Suprapubic skin (tissue), 4 donors: Measurements from ENCODE around the gene FASTKD3. TPM values are rescaled to one million over a fixed set of nuclear protein-coding genes. Genes with fewer than 3 reads are reported as not detected.
A peak's percentile ranks its signal among the peaks of the same experiment; 100 is the strongest.

Experiments used
- DNase-seq, 2 donors: peaks; one replicate each; pipeline ENCODE4 v3.0.0-alpha.2; 2019; ENCODE audit warnings: low spot score in 2 of 2
- H3K27ac ChIP-seq: fragments of 200-600 bp; sonication (generic); one replicate; pipeline ENCODE4 v1.5.1; 2019
- H3K27me3 ChIP-seq: fragments of 200-600 bp; sonication (generic); one replicate; pipeline ENCODE4 v1.5.1; 2019
- H3K36me3 ChIP-seq: fragments of 200-600 bp; sonication (generic); one replicate; pipeline ENCODE4 v1.5.1; 2019
- H3K4me1 ChIP-seq: fragments of 200-600 bp; sonication (generic); one replicate; pipeline ENCODE4 v1.5.1; 2019
- H3K4me3 ChIP-seq: fragments of 200-600 bp; sonication (generic); one replicate; pipeline ENCODE4 v1.5.1; 2019; ENCODE audit warnings: mild to moderate bottlenecking
- H3K9me3 ChIP-seq: fragments of 200-600 bp; sonication (generic); one replicate; pipeline ENCODE4 v1.5.1; 2019
- EP300 ChIP-seq: sonication (generic); formaldehyde crosslinking; IDR thresholded peaks from one replicate; pipeline ENCODE4 v1.6.1; 2017; ENCODE audit warnings: antibody characterized with exemption
- POLR2A ChIP-seq, 2 donors: fragments of 450-650 bp; IDR thresholded peaks; one replicate each; pipeline ENCODE4 v1.6.1; 2017; ENCODE audit warnings: antibody characterized with exemption in 2 of 2, mild to moderate bottlenecking in 2 of 2, moderate library complexity in 2 of 2
- POLR2AphosphoS5 ChIP-seq, 3 donors: sonication (generic); formaldehyde crosslinking; IDR thresholded peaks; one replicate each; pipeline ENCODE4 v1.6.1; 2017; ENCODE audit warnings: antibody characterized with exemption in 3 of 3
- WGBS: methylation state at CpG from one replicate; pipeline ENCODE4 v1.1.5; 2018; 5-methylcytosine and 5-hydroxymethylcytosine counted together
- total RNA-seq, 4 donors: library from RNA; depleted of rRNA; stranded (reverse); fragments of >200 nt; gene quantifications; one replicate each; pipeline ENCODE4 v1.1.0, GENCODE V29; 2016
- TF ChIP-seq, protein P1 (sequence below), 2 donors: fragments of 200-600 bp in 1 of 2; fragments of 450-650 bp in 1 of 2; sonication (generic) in 1 of 2; IDR thresholded peaks; one replicate each; pipeline ENCODE4 v1.5.1; 2016 to 2019; ENCODE audit warnings: antibody characterized with exemption in 2 of 2, mild to moderate bottlenecking in 1 of 2, moderate library complexity in 1 of 2

FASTKD3 gene
- total RNA-seq, 4 donors from 2014 or later = 7.6 to 13.7 (median 10.1) TPM

DNA sequence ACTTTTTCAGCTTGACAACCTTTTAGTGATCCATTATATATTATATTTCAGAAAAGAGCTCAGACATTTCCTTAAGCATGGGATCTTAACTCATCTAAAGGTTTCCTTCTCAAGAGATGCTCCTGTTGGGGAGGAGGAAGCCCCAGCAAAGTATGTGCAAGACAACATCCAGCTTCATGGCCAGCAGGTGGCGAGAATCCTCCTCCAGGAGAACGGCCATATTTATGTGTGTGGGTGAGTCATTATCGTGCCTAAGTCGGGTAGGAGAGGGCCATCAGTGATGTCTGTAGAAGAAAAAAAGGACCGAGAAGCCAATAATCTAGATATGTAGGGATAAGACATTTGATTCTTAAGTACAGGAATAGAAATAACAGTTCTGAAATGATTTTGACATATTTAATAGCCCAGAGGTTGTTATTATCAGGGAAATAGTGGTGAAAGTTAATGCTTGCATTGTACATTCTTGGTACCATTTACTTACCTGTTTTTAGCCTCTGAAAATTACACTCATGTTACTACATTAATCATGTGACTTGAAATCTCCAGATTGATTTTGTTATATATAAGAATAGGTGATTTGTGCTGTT lies 28.3 kb upstream of the FASTKD3 start:
- H3K4me3 ChIP-seq = no peak overlapping the region
- H3K36me3 ChIP-seq = peaks cover 95% of the 10 kb centered on the region
- H3K4me1 ChIP-seq = no peaks in the 10 kb centered on the region
- H3K27me3 ChIP-seq = no peaks in the 10 kb centered on the region
- DNase-seq = no peak
- TF ChIP-seq EP300 = no peak
- TF ChIP-seq POLR2A (IDR thresholded peaks at IDR 0.05) = no peak
- no peak for TF ChIP-seq POLR2AphosphoS5 (IDR thresholded peaks at IDR 0.05)
- TF ChIP-seq, protein P1, sequence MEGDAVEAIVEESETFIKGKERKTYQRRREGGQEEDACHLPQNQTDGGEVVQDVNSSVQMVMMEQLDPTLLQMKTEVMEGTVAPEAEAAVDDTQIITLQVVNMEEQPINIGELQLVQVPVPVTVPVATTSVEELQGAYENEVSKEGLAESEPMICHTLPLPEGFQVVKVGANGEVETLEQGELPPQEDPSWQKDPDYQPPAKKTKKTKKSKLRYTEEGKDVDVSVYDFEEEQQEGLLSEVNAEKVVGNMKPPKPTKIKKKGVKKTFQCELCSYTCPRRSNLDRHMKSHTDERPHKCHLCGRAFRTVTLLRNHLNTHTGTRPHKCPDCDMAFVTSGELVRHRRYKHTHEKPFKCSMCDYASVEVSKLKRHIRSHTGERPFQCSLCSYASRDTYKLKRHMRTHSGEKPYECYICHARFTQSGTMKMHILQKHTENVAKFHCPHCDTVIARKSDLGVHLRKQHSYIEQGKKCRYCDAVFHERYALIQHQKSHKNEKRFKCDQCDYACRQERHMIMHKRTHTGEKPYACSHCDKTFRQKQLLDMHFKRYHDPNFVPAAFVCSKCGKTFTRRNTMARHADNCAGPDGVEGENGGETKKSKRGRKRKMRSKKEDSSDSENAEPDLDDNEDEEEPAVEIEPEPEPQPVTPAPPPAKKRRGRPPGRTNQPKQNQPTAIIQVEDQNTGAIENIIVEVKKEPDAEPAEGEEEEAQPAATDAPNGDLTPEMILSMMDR (IDR thresholded peaks at IDR 0.05) = peak in 1 of 2 donors; percentile 11
- no peaks in the 10 kb centered on the region for H3K9me3 ChIP-seq
- H3K27ac ChIP-seq = no peak overlapping the region
- WGBS = 71% methylated on average over 5 of the region's 5 CpGs

- DNase-seq = no peak
- no peaks in the 10 kb centered on the region for H3K9me3 ChIP-seq
- peaks cover 89% of the 10 kb centered on the region for H3K36me3 ChIP-seq
- H3K27ac ChIP-seq = no peak overlapping the region
- WGBS = 83% methylated on average over 2 of the region's 2 CpGs
- TF ChIP-seq POLR2AphosphoS5 (IDR thresholded peaks at IDR 0.05) = no peak
- no peaks in the 10 kb centered on the region for H3K4me1 ChIP-seq
- no peak overlapping the region for H3K4me3 ChIP-seq
- H3K27me3 ChIP-seq = no peaks in the 10 kb centered on the region
Observed at GRCh38 chr5:7894860-7895259, 26.0 kb upstream of the FASTKD3 start.

GRCh38 chr5:7894439-7894838 lies 25.6 kb upstream of the FASTKD3 start:
- Histone ChIP-seq H3K9me3 (no peaks in the 10 kb centered on the region), H3K4me1 (no peaks in the 10 kb centered on the region), H3K27me3 (no peaks in the 10 kb centered on the region), H3K4me3 (no peak overlapping the region), H3K27ac (no peak overlapping the region), H3K36me3 (peaks cover 89% of the 10 kb centered on the region)
- no peak for DNase-seq
- TF ChIP-seq, protein P1 (IDR thresholded peaks at IDR 0.05) = no peak
- no peak for TF ChIP-seq EP300
- no peak for TF ChIP-seq POLR2A (IDR thresholded peaks at IDR 0.05)
- TF ChIP-seq POLR2AphosphoS5 (IDR thresholded peaks at IDR 0.05) = no peak
- 82% methylated on average over 5 of the region's 5 CpGs for WGBS

GRCh38 chr5:7888901-7889300 lies 20.1 kb upstream of the FASTKD3 start:
- Histone ChIP-seq H3K36me3 (peaks cover 67% of the 10 kb centered on the region), H3K4me3 (no peak overlapping the region), H3K27ac (no peak overlapping the region), H3K4me1 (no peaks in the 10 kb centered on the region), H3K9me3 (no peaks in the 10 kb centered on the region), H3K27me3 (no peaks in the 10 kb centered on the region)
- WGBS = 83% methylated on average over 9 of the region's 9 CpGs
- TF ChIP-seq, protein P1 (IDR thresholded peaks at IDR 0.05) = no peak
- no peak for TF ChIP-seq POLR2A (IDR thresholded peaks at IDR 0.05)
- no peak for TF ChIP-seq POLR2AphosphoS5 (IDR thresholded peaks at IDR 0.05)
- TF ChIP-seq EP300 = no peak
- no peak for DNase-seq

GRCh38 chr5:7886849-7887475 lies 18.1 kb upstream of the FASTKD3 start:
- no peak overlapping the region for H3K27ac ChIP-seq
- DNase-seq = no peak
- H3K4me1 ChIP-seq = no peaks in the 10 kb centered on the region
- TF ChIP-seq, protein P1 (IDR thresholded peaks at IDR 0.05) = peak in 1 of 2 donors; percentile 24
- no peak for TF ChIP-seq POLR2AphosphoS5 (IDR thresholded peaks at IDR 0.05)
- H3K4me3 ChIP-seq = no peak overlapping the region
- H3K36me3 ChIP-seq = peaks cover 64% of the 10 kb centered on the region
- no peaks in the 10 kb centered on the region for H3K27me3 ChIP-seq
- 67% methylated on average over 7 of the region's 7 CpGs for WGBS
- H3K9me3 ChIP-seq = no peaks in the 10 kb centered on the region
